Type B pancreatic cell (in vitro differentiated cells): Measurements from ENCODE around the gene FZD7. TPM values are rescaled to one million over a fixed set of nuclear protein-coding genes. Genes with fewer than 3 reads are reported as not detected.
A peak's percentile ranks its signal among the peaks of the same experiment; 100 is the strongest.

Experiments used
- DNase-seq: peaks from one replicate; pipeline ENCODE4 v3.0.0; 2021; ENCODE audit warnings: mixed read lengths; ENCODE audit not compliant: unreplicated experiment; ENCODE audit errors: extremely low spot score
- H3K27ac Mint-ChIP-seq: 2 replicates; pipeline ENCODE4 v1.8.0; 2021; ENCODE audit warnings: mild to moderate bottlenecking, mixed read lengths
- H3K27me3 Mint-ChIP-seq: 2 replicates; pipeline ENCODE4 v1.8.0; 2021; ENCODE audit warnings: mixed read lengths
- H3K36me3 Mint-ChIP-seq: 2 replicates; pipeline ENCODE4 v1.8.0; 2021; ENCODE audit warnings: mixed read lengths
- H3K4me1 Mint-ChIP-seq: one replicate; pipeline ENCODE4 v1.8.0; 2021; ENCODE audit warnings: mixed read lengths; ENCODE audit not compliant: unreplicated experiment
- H3K4me3 Mint-ChIP-seq: 2 replicates; pipeline ENCODE4 v1.8.0; 2021; ENCODE audit warnings: mild to moderate bottlenecking, mixed read lengths
- H3K9me3 Mint-ChIP-seq: 2 replicates; pipeline ENCODE4 v1.8.0; 2021; ENCODE audit warnings: mixed read lengths
- total RNA-seq: library from RNA; stranded (reverse); gene quantifications from 2 replicates; pipeline ENCODE4 v1.2.1, GENCODE V29; 2021; ENCODE audit warnings: low replicate concordance
- TF ChIP-seq, protein P1 (sequence below): fragments of 200-600 bp; sonication (generic); conservative IDR thresholded peaks from 2 replicates; pipeline ENCODE4 v1.5.0; 2021; ENCODE audit warnings: antibody characterized with exemption, mild to moderate bottlenecking

FZD7 gene
- total RNA-seq, 1 donor from 2014 or later, result 68.6 TPM

DNA sequence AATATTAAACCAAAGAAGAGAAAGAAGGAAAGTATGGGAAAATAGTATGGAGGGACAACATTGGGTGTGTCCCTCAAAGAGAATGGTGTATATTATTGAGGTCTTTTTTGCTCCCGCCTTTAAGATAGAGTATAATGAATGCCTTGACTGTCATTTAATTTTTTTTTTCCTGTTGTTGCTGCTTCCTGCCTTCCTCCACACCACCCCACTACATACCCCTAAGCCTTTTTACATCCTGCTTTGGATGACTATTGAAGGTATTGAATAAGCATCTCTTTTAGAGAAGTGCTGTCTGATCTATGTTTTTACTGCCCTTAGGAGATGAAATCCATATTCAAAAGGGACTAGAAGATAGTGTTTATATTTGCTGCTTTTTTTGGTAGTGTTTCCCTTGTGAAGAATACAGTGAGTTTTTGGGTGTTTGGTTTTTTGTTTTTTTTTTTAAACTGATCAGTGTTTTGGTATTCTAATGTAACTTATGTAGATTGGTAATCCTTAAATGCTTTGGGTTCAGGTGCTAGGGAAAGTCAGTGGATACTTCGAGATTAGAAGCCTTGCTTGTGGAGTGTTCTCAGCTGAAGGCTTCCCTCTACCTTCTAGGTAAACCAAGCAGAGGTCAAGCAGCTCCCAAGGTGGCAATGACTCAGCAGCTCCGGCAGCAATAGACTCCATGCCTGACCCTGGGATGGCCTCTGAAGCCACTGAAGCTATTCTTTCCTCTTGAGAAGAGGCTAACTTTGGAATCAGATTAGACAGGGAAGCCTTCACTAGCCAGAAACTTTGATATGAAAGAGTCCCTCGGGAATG lies 5.0 kb downstream of the FZD7 start:
- TF ChIP-seq, protein P1, sequence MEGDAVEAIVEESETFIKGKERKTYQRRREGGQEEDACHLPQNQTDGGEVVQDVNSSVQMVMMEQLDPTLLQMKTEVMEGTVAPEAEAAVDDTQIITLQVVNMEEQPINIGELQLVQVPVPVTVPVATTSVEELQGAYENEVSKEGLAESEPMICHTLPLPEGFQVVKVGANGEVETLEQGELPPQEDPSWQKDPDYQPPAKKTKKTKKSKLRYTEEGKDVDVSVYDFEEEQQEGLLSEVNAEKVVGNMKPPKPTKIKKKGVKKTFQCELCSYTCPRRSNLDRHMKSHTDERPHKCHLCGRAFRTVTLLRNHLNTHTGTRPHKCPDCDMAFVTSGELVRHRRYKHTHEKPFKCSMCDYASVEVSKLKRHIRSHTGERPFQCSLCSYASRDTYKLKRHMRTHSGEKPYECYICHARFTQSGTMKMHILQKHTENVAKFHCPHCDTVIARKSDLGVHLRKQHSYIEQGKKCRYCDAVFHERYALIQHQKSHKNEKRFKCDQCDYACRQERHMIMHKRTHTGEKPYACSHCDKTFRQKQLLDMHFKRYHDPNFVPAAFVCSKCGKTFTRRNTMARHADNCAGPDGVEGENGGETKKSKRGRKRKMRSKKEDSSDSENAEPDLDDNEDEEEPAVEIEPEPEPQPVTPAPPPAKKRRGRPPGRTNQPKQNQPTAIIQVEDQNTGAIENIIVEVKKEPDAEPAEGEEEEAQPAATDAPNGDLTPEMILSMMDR, result no peak
- peak overlapping the region; percentile 83 for H3K4me3 Mint-ChIP-seq
- peaks cover 33% of the 10 kb centered on the region for H3K4me1 Mint-ChIP-seq
- H3K27me3 Mint-ChIP-seq, result no peaks in the 10 kb centered on the region
- H3K36me3 Mint-ChIP-seq, result peaks cover 8% of the 10 kb centered on the region
- no peaks in the 10 kb centered on the region for H3K9me3 Mint-ChIP-seq
- DNase-seq, result no peak
- peak overlapping the region; percentile 54 for H3K27ac Mint-ChIP-seq

DNA sequence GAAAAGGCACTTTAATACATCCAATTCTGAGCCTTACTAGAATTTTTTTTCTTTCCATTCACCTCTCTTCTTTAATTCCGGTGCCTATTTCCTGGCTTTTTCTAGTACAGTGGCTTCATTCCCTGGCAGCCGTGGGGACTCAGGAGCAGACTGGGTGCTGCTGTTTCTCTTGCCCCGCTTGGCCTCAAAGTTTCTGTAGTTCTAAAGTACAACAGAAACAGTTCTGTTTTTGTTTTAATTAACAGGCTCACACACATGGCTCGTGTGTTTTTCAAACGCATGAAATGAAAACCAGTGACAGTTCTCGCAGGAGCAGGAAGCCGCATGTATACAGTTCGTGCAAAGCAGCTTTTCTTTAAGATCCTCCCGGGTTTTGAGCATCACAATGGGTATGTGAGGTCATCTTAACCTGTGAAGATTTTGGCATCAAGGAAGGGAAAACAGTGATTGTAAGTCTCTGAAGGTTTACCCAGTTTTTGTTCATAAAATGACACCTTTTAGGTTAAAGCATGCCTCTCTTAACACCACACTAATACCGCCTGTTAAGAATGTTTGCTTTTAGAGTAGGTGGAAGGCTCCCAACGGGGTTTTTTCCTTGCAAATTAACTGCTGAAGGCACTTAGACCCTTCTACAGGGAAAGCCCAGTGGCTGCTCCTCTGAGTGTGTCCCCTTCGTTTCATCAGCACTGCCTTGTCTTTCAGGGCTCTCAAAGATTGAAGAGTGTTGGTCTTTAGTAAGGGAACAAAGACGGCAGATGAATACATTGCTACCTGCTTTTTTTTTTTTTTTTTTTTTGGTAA lies 5.8 kb downstream of the FZD7 start:
- H3K27ac Mint-ChIP-seq, result peak overlapping the region; percentile 54
- TF ChIP-seq, protein P1, result no peak
- peak overlapping the region; percentile 83 for H3K4me3 Mint-ChIP-seq
- H3K4me1 Mint-ChIP-seq, result peaks cover 36% of the 10 kb centered on the region
- no peaks in the 10 kb centered on the region for H3K27me3 Mint-ChIP-seq
- H3K9me3 Mint-ChIP-seq, result no peaks in the 10 kb centered on the region
- no peak for DNase-seq
- H3K36me3 Mint-ChIP-seq, result peaks cover 8% of the 10 kb centered on the region

DNA sequence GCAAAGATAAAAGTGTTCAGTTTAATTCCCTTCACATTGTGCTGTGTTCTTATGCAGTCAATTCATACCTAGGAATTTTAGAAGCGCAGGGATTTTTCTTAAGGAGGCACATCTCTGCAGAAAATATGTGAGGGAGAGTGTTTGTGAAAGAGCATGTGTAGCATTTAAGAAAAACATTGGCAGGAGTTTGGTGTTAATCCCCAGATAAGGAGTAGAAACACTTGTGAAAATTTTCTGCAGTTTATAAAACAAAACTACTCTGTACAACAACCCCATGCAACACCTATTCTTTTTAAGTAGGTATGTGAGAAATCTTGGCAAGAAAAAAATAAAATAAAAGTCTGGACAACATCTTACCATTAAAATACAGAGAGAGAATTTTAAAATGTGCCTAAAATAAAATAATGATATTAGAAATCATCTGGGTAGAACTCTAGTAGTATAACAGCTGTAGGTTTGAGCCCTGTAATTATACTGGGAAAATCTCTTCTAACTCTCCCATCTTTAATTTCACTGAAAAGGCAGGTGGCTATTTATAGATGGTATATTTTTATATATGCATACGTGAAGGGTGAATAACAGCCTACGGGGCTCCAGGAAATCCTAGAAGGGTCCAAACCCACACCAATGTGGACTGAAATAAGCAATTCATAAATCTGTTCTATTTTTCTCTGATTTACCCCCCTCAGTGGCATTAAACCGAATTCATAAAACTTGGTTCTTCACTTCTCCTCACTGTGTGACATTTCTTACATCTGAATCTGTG lies 6.6 kb downstream of the FZD7 start:
- Mint-ChIP-seq H3K27me3 (no peaks in the 10 kb centered on the region), H3K36me3 (peaks cover 8% of the 10 kb centered on the region), H3K9me3 (no peaks in the 10 kb centered on the region), H3K4me3 (no peak overlapping the region), H3K27ac (no peak overlapping the region), H3K4me1 (peaks cover 44% of the 10 kb centered on the region)
- no peak for DNase-seq
- TF ChIP-seq, protein P1, result no peak

DNA sequence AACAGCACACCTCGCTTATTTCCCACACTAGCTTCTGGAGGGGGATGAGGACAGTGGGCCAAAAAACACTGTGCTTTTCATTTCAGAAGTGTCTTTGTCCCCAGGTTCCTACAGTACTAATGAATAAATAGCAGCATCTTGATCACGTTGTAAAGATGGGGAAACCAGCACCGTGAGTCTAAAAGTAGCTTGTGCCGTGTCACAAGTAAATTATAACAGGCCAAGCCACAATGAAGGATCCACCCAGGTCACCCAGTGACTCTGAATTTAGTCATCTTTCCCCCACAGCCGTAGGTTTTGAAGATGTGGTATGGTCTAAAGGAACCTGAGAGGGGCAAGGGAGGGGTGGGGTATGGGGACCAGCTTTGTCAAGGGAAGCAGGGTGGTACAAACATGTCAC lies 8.8 kb downstream of the FZD7 start:
- H3K4me1 Mint-ChIP-seq, result peaks cover 59% of the 10 kb centered on the region
- no peak for DNase-seq
- TF ChIP-seq, protein P1, result no peak
- H3K9me3 Mint-ChIP-seq, result no peaks in the 10 kb centered on the region
- no peak overlapping the region for H3K27ac Mint-ChIP-seq
- H3K36me3 Mint-ChIP-seq, result peaks cover 7% of the 10 kb centered on the region
- no peaks in the 10 kb centered on the region for H3K27me3 Mint-ChIP-seq
- no peak overlapping the region for H3K4me3 Mint-ChIP-seq

DNA sequence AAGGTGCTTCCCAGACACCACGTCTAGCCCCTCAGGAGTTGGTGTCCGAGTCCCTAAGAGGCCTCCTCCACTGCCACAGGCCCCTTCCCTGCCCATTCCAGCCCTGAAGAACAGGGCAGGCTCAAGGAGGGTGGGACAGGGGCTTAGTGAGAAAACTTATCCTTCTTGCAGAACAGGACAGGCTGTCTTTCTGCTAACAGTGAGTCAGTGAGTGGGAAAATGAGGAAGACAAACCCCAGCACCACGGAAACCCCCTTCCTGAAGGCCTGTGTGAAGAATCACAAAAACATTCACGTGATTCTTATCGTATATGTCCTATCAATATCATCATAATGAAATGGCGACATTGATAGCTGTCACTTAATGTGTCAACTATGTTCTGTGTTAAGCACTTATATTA lies 9.8 kb downstream of the FZD7 start:
- Mint-ChIP-seq H3K27me3 (no peaks in the 10 kb centered on the region), H3K36me3 (peaks cover 3% of the 10 kb centered on the region), H3K4me1 (peaks cover 61% of the 10 kb centered on the region), H3K4me3 (no peak overlapping the region), H3K27ac (peak overlapping the region; percentile 54), H3K9me3 (no peaks in the 10 kb centered on the region)
- TF ChIP-seq, protein P1, result no peak
- no peak for DNase-seq
